Activated T-cell treated with anti-CD3 and anti-CD28 coated beads for 4 hours (primary cell): ENCODE data around the gene CEP128.

ENCODE experiments used
- DNase-seq: peaks from one replicate; pipeline ENCODE4 v3.0.0-alpha.2; 2020

Gene CEP128

GRCh38 chr14:80523518-80524117, 417.9 kb downstream of the CEP128 start:
- no peak for DNase-seq

DNA sequence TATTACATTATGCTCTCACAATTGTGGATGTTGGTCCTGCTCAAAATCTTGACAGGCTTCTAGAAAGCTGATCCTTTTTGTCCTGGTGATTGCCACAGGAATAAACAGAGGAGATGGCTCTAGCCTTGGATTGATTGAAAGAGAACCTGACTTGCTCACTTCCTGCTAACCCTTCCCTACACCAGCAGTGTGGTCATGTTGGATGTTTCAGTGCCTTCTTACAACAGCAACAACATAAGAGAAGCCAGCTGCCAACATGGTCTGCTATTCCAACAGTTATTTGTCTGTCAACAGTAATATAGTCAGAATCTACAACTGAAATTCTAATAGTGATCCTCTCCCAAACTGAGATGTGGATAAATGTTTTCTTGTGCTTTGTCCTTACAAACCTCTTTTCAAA, 418.6 kb downstream of the CEP128 start:
- DNase-seq: no peak

DNA sequence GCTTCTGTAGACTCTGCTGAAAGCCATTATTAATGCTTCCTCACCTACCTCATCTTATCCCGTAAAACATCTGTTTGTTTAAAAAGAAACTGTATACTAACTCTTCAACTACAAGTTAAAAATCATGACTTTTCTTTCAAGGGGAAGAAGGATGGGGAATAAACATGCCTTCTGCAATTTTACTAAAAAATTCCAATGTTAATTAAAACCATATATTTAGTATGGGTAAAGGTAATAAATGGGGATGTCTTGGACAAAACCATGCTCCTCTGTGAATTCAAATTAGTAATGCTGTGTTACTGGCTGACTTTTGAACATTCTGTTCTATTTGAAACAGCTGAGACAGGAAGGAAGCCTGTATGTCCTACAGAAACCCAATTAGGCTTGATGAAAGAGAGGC, 419.1 kb downstream of the CEP128 start:
- DNase-seq: no peak

DNA sequence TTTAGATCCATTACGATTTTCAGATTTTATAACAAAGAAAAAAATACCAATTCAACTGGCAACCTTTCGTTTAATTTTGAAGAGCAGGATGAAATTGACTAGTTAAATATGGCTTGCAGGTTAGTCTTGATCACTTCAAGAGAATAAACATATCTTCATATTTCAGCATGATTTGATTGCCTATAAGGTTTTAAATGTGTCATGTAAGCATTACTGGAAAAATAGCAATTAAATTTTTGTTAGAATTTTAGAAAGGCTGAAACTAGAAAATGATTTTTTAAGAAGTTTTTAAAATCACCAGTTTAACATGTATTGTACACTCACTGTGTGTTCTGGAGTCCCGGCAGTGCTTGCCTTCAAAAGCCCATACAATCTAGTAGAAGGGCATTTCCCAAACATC, 420.1 kb downstream of the CEP128 start:
- DNase-seq: no peak

DNA sequence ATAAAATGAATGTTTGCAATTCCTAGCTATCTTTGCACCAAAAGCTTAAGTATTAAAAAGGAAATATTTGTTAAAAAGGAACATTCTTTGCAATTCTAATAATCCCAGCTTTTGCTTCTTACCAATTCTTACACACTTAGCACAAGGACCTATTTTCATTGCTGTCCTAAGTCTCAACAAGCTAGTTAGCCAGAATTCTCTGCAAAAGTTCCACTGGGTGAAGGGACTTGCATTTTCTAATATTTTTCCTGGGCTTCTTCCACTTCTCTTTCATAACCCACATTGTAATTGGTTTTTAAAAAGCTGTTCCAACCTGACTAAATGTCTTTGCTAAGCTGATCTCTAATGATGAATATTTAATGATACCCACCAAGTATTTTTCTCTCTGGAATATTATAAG, 422.5 kb downstream of the CEP128 start:
- no peak for DNase-seq

- no peak for DNase-seq
These were observed 423.4 kb downstream of the CEP128 start for GRCh38 chr14:80518173-80518572.

DNA sequence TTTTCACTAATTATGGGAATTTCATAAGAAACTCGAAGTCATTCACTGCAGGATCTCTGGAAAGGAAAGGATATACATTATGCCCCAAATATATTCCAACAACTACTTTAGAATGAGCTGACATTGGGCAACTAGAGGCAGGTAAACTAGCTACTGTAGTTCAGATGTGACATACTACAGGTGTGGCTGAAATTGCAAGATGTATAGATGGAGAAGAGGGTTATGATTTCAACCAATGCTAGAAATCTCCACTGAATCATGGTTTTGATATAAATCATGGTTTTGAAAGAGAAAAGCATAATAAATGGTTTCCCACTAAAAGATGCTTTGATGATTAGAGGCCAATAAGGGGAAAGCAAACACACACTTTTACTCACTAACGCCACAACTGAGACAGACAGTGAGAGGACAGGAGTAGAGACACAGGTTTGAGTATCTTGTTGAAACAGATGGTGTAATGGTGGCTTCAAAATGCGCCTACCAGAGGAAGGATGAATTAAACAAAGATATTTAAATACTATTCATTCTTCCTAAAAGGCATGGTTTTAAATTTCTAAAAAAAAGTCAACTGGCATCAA, 434.2 kb downstream of the CEP128 start:
- DNase-seq: no peak

DNA sequence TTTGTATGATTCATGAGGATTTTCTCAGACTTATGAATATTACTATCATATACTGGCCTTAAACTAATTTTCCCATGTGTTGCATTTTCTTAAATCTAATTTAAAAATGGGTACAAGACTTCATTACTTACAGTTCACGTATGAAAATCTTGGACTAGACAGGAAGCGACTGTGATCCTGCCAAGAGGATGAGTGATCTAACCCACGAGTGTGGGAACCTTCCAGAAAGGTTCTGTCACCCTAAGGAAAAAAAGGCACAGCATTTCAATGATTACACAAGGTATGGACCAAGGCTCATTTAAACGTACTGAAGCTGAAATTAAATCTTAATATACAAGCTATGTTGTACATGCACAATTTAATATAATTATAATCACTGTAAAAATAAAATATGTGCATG, 436.8 kb downstream of the CEP128 start:
- no peak for DNase-seq

- DNase-seq: no peak
These were observed 443.0 kb downstream of the CEP128 start for GRCh38 chr14:80498533-80498932.

DNA sequence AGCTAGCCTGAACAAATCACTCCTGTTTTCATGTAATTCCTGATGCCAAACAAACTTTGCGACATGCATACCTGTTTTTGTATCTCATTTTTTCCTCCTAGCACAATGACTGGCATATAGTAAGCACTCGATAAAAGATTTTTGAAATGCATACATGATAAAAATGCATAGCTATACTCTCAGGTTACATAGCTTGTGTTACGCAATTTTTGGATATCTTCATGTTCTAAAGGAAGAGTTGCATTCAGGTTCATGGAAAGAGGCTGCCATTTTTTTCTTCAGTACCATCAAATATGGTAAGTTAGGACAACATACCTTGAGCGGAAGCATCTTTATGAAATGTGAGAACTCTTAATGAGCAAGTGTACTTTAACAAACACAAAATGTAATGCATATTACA, 445.4 kb downstream of the CEP128 start:
- no peak for DNase-seq

GRCh38 chr14:80494769-80495168, 446.8 kb downstream of the CEP128 start:
- no peak for DNase-seq

DNA sequence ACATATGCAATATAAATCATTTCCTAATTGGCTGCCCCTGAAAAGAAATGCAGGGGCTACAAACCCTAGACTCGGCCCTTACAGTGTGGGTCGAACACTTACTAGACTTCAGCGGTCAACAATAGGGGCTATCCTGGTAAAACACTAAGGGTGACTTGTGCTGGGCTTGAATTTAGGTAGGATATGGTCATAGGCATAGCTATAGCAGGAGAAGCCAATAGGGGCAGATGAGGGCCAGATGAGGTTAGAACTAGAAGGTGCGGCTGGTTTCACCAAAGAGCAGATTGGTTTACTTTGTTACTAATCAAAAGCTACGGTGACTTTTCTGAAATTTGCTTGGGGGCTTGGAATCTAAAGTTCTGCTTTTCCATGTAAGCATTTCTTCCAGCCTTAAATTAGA, 447.9 kb downstream of the CEP128 start:
- no peak for DNase-seq

GRCh38 chr14:80491650-80492049, 449.9 kb downstream of the CEP128 start:
- no peak for DNase-seq

- no peak for DNase-seq
These were observed 450.4 kb downstream of the CEP128 start for GRCh38 chr14:80491131-80491530.

GRCh38 chr14:80489513-80489912, 452.0 kb downstream of the CEP128 start:
- DNase-seq: no peak

GRCh38 chr14:80485764-80486163, 455.8 kb downstream of the CEP128 start:
- DNase-seq: no peak

DNA sequence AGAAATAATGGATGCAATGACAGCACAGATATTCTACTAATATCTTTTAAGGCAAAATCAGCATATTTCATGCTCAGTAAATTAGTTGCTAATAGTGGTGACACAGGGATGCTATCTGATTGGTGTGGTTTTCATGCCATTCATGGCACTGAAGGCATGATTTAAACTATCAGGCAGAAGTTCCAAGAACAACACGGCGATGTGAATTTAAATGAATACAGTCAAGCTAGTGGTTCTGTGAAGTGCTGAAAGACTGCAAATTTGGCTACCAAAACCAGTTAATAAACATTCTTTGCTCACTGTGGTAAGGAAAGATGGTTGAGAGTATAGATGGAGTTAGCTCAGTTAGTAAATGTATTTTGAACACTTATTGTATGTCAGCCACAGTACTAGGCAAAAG, 458.2 kb downstream of the CEP128 start:
- DNase-seq: no peak

GRCh38 chr14:80477388-80478160, 464.0 kb downstream of the CEP128 start:
- DNase-seq: no peak

- no peak for DNase-seq
These were observed 466.5 kb downstream of the CEP128 start for GRCh38 chr14:80475074-80475473.

GRCh38 chr14:80468331-80469122, 473.0 kb downstream of the CEP128 start:
- no peak for DNase-seq

GRCh38 chr14:80465546-80466220, 475.9 kb downstream of the CEP128 start:
- no peak for DNase-seq

DNA sequence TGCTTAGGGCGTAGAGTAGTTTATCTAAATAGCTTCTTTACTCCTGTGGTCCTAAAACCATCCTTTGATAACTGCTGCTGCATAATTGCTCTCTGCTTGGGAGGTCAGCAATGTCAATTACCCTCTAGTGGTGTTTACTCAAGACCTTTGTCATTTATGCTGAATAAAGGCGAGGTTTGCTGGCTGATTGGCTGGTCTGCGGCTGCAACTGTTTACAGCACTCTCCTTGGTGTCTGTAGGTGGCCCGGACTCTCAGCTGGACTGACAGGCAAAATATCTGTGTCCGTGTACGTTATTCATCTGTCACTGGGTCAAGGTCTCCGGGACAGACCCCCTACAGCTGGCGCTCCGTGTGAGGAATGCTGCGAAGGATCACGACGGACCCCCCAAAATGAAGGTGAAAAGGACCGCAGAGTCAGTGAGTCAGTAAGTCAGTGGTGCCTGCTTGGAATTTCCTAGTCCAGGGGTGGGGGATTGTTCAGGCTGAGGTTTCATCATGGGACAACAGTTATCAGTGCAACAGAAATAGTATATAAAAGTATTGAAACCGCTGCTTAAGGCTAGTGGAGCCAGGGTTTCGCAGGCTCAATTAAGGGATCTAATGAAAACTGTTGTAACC, 476.9 kb downstream of the CEP128 start:
- no peak for DNase-seq

DNA sequence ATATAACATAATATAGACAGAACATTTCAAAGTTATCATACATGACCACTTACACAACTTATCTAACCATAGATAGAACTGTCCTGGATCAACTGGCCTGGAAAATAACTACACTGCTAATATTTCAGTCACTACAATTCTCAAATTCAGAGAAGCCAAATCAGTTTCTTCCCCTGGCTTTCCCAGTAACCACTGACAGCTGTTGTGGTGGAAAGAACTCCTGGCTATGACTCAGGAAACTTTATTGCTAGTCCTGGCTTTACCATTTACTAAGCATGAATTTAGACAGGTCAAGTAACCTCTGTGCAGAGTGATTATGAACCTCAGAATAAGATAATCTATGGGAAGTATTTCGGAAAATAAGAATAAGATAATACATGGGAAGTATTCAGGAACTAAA, 485.3 kb downstream of the CEP128 start:
- DNase-seq: no peak
